Liver (tissue), 9 donors: ENCODE results near the gene ZNF548. TPM values are rescaled to one million over a fixed set of nuclear protein-coding genes. Genes with fewer than 3 reads are reported as not detected.

Source experiments
- DNase-seq: peaks from one replicate; pipeline ENCODE4 v3.0.0-alpha.2; 2017; ENCODE audit warnings: low spot score
- H3K27ac ChIP-seq, 2 donors: one replicate each; pipeline ENCODE4 v1.7.0; 2013; ENCODE audit warnings: inconsistent platforms in 2 of 2, low read length in 2 of 2, control low read depth in 1 of 2, low read depth in 1 of 2, mild to moderate bottlenecking in 1 of 2
- H3K27me3 ChIP-seq, 4 donors: one replicate each; pipeline versions ENCODE4 v1.6.1 to v1.7.0; 2013; ENCODE audit warnings: low read length in 3 of 4, inconsistent platforms in 1 of 4, mild to moderate bottlenecking in 1 of 4, moderate library complexity in 1 of 4; ENCODE audit not compliant: control insufficient read depth in 4 of 4, insufficient read depth in 4 of 4
- H3K36me3 ChIP-seq, 4 donors: one replicate each; pipeline versions ENCODE4 v1.6.1 to v1.7.0; 2013; ENCODE audit warnings: low read length in 3 of 4, mild to moderate bottlenecking in 3 of 4, low read depth in 1 of 4, moderate library complexity in 1 of 4; ENCODE audit not compliant: control insufficient read depth in 4 of 4, insufficient read depth in 3 of 4
- H3K4me1 ChIP-seq, 4 donors: one replicate each; pipeline versions ENCODE4 v1.6.1 to v1.7.0; 2013; ENCODE audit warnings: low read length in 3 of 4, mild to moderate bottlenecking in 3 of 4, moderate library complexity in 1 of 4; ENCODE audit not compliant: control insufficient read depth in 4 of 4, insufficient read depth in 4 of 4
- H3K4me3 ChIP-seq, 3 donors: one replicate each; pipeline versions ENCODE4 v1.6.1 to v1.7.0; 2013; ENCODE audit warnings: low read length in 3 of 3, control low read depth in 1 of 3, low read depth in 1 of 3, mild to moderate bottlenecking in 1 of 3
- H3K9ac ChIP-seq, 2 donors: one replicate each; pipeline ENCODE4 v1.7.0; 2013; ENCODE audit warnings: low read length in 2 of 2, mild to moderate bottlenecking in 2 of 2, moderate library complexity in 2 of 2, control low read depth in 1 of 2, low read depth in 1 of 2
- H3K9me3 ChIP-seq, 4 donors: one replicate each; pipeline versions ENCODE4 v1.6.1 to v1.7.0; 2013; ENCODE audit warnings: low read length in 3 of 4; ENCODE audit not compliant: control insufficient read depth in 4 of 4
- ATF3 ChIP-seq: IDR thresholded peaks from 2 replicates; pipeline ENCODE4 v1.6.1; 2016; ENCODE audit warnings: antibody characterized with exemption
- EGR1 ChIP-seq, 2 donors: IDR thresholded peaks; 2 replicates each; pipeline ENCODE4 v1.6.1; 2016 to 2018; ENCODE audit warnings: antibody characterized with exemption in 2 of 2, low read depth in 2 of 2
- FOXA1 ChIP-seq: IDR thresholded peaks from 2 replicates; pipeline ENCODE4 v1.6.1; 2016; ENCODE audit warnings: antibody characterized with exemption
- FOXA2 ChIP-seq: IDR thresholded peaks from 2 replicates; pipeline ENCODE4 v1.6.1; 2016; ENCODE audit warnings: antibody characterized with exemption
- GABPA ChIP-seq, 2 donors: IDR thresholded peaks in 1 of 2; conservative IDR thresholded peaks in 1 of 2; 2 replicates each; pipeline ENCODE4 v1.6.1; 2016; ENCODE audit warnings: antibody characterized with exemption in 2 of 2, mild to moderate bottlenecking in 1 of 2, moderate library complexity in 1 of 2
- HNF4A ChIP-seq, 2 donors: conservative IDR thresholded peaks; 2 replicates each; pipeline ENCODE4 v1.6.1; 2016; ENCODE audit warnings: antibody characterized with exemption in 2 of 2, mild to moderate bottlenecking in 2 of 2
- HNF4G ChIP-seq: IDR thresholded peaks from 2 replicates; pipeline ENCODE4 v1.6.1; 2016; ENCODE audit warnings: antibody characterized with exemption
- JUND ChIP-seq, 2 donors: IDR thresholded peaks; 2 replicates each; pipeline ENCODE4 v1.6.1; 2016; ENCODE audit warnings: antibody characterized with exemption in 2 of 2
- MAX ChIP-seq: IDR thresholded peaks from 2 replicates; pipeline ENCODE4 v1.6.1; 2016; ENCODE audit warnings: antibody characterized with exemption
- NR2F2 ChIP-seq: IDR thresholded peaks from 2 replicates; pipeline ENCODE4 v1.6.1; 2016; ENCODE audit warnings: antibody characterized with exemption
- RAD21 ChIP-seq, 2 donors: IDR thresholded peaks; 2 replicates each; pipeline ENCODE4 v1.6.1; 2016; ENCODE audit warnings: antibody characterized with exemption in 2 of 2, mild to moderate bottlenecking in 2 of 2
- RXRA ChIP-seq, 2 donors: IDR thresholded peaks; 2 replicates each; pipeline ENCODE4 v1.6.1; 2017 to 2018; ENCODE audit warnings: antibody characterized with exemption in 2 of 2, mild to moderate bottlenecking in 1 of 2
- SP1 ChIP-seq: IDR thresholded peaks from 2 replicates; pipeline ENCODE4 v1.6.1; 2018; ENCODE audit warnings: antibody characterized with exemption, mild to moderate bottlenecking
- TAF1 ChIP-seq: conservative IDR thresholded peaks from 2 replicates; pipeline ENCODE4 v1.6.1; 2016; ENCODE audit warnings: antibody characterized with exemption, mild to moderate bottlenecking
- YY1 ChIP-seq: IDR thresholded peaks from 2 replicates; pipeline ENCODE4 v1.6.1; 2016; ENCODE audit warnings: antibody characterized with exemption, mild to moderate bottlenecking
- ZBTB33 ChIP-seq: IDR thresholded peaks from 2 replicates; pipeline ENCODE4 v1.6.1; 2016; ENCODE audit warnings: antibody characterized with exemption
- WGBS: extraction: QIAGEN DNeasy Blood & Tissue Kit; methylation state at CpG from one replicate; pipeline ENCODE4 v1.1.7; 2013; 5-methylcytosine and 5-hydroxymethylcytosine counted together
- polyA plus RNA-seq, 2 donors: library from polyadenylated mRNA; stranded (reverse) in 1 of 2; unstranded in 1 of 2; fragments of 200-250 nt in 1 of 2; fragments of >200 nt in 1 of 2; fragmentation: Nextera tagmentation in 1 of 2; extraction: Ambion mirVana in 1 of 2; gene quantifications; one replicate each; pipeline versions ENCODE4 v1.2.1 to v1.2.3, GENCODE V29; 2013 to 2015
- total RNA-seq, 2 donors: library from RNA; depleted of rRNA; stranded (reverse); fragments of >200 nt; gene quantifications; one replicate each; pipeline ENCODE4 v1.2.3, GENCODE V29; 2014
- TF ChIP-seq, protein P1 (sequence below): fragments of 150-350 bp; IDR thresholded peaks from 2 replicates; pipeline ENCODE4 v1.5.1; 2017; ENCODE audit warnings: improper control_type of control experiment, low read depth, low read length; ENCODE audit not compliant: missing input control
- TF ChIP-seq, protein P2 (sequence below): IDR thresholded peaks from 2 replicates; pipeline ENCODE4 v1.6.1; 2016; ENCODE audit warnings: antibody characterized with exemption, mild to moderate bottlenecking
- donor health status: healthy.
- donor health status: healthy.
- donor health status: healthy.
- donor health status: healthy.
- donor health status: healthy.

The ZNF548 gene
- total and polyA plus RNA-seq, 4 donors = 1.8 to 13.9 (median 5.3) TPM

DNA sequence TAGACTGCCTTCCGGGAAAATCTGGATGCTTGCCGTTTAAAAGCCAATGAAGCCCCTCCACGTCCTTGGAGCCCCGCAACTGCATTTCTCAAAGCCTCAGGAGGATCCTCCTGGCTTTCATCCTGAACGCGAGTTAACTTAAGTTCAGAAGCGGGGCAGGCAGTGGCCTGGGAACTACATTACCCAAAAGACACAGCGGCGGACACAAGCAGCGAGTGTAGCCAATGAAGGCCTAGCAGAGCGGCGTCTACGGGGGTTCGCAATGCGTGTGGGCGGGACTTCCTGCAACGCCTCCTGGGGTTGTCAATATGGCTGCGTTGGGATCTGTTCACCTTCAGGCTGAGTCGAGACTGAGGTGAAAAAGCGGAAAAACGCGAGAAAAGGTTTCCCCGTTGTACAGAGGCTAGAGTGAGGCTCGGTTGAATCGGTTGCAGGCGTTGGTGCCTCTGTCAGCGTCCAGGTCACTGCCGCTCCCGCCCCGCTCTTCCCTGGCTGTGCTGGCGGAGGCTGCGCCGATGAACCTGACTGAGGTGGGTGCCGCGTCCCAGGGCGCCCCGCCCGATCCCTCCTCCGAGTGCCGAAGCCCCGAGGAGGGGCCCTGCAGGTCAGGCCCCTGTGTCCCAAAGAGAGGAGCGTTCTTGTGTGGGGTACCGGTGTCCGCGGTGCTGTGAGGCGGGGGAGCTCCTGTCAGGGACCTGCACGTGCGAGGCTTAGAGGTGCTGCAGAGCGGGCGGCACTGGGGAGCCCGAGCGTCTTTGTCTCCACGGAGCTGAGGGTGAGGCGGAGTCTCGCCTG lies 21.4 kb downstream of the ZNF548 start, which contains the start of gene ZNF17:
ZNF17 (plus strand) TSS at position 285 of the 795 bp plus-strand sequence. CDS start 2,455 bp downstream, outside the sequence.
- H3K36me3 ChIP-seq = peaks cover 4 to 21% (median 13%) of the 10 kb centered on the region in 4 donors
- peaks cover 9 to 18% (median 14%) of the 10 kb centered on the region in 4 donors for H3K9me3 ChIP-seq
- H3K4me3 ChIP-seq = peak within 1 kb of the TSS; percentile 91 to 97 (median 94)
- peak within 1 kb of the TSS; percentile 58 to 67 for H3K9ac ChIP-seq
- no peaks in the 10 kb centered on the region for H3K27me3 ChIP-seq
- under 1% methylated on average over 55 of the region's 55 CpGs for WGBS
- TF ChIP-seq FOXA2 = peak; percentile 77
- TF ChIP-seq JUND (IDR thresholded peaks at IDR 0.05) = no peak
- TF ChIP-seq HNF4G = no peak
- peak in 1 of 2 donors; percentile 39 for TF ChIP-seq EGR1 (IDR thresholded peaks at IDR 0.05; ENCODE audit: low read depth in 2 of 2)
- TF ChIP-seq, protein P1, sequence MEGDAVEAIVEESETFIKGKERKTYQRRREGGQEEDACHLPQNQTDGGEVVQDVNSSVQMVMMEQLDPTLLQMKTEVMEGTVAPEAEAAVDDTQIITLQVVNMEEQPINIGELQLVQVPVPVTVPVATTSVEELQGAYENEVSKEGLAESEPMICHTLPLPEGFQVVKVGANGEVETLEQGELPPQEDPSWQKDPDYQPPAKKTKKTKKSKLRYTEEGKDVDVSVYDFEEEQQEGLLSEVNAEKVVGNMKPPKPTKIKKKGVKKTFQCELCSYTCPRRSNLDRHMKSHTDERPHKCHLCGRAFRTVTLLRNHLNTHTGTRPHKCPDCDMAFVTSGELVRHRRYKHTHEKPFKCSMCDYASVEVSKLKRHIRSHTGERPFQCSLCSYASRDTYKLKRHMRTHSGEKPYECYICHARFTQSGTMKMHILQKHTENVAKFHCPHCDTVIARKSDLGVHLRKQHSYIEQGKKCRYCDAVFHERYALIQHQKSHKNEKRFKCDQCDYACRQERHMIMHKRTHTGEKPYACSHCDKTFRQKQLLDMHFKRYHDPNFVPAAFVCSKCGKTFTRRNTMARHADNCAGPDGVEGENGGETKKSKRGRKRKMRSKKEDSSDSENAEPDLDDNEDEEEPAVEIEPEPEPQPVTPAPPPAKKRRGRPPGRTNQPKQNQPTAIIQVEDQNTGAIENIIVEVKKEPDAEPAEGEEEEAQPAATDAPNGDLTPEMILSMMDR = no peak
- peak; percentile 15 for TF ChIP-seq MAX
- peak; percentile 98 for TF ChIP-seq YY1
- no peak for TF ChIP-seq HNF4A (conservative IDR thresholded peaks at IDR 0.05)
- no peak for TF ChIP-seq TAF1
- no peak for TF ChIP-seq NR2F2
- peak in 1 of 2 donors; percentile 51 for TF ChIP-seq RAD21 (IDR thresholded peaks at IDR 0.05)
- TF ChIP-seq ATF3 = no peak
- TF ChIP-seq SP1 = peak; percentile 53
- peak; percentile 73 to 97 for TF ChIP-seq GABPA (IDR thresholded peaks at IDR 0.05 in 1 of 2, conservative IDR thresholded peaks at IDR 0.05 in 1 of 2)
- TF ChIP-seq ZBTB33 = peak; percentile 63
- TF ChIP-seq, protein P2, sequence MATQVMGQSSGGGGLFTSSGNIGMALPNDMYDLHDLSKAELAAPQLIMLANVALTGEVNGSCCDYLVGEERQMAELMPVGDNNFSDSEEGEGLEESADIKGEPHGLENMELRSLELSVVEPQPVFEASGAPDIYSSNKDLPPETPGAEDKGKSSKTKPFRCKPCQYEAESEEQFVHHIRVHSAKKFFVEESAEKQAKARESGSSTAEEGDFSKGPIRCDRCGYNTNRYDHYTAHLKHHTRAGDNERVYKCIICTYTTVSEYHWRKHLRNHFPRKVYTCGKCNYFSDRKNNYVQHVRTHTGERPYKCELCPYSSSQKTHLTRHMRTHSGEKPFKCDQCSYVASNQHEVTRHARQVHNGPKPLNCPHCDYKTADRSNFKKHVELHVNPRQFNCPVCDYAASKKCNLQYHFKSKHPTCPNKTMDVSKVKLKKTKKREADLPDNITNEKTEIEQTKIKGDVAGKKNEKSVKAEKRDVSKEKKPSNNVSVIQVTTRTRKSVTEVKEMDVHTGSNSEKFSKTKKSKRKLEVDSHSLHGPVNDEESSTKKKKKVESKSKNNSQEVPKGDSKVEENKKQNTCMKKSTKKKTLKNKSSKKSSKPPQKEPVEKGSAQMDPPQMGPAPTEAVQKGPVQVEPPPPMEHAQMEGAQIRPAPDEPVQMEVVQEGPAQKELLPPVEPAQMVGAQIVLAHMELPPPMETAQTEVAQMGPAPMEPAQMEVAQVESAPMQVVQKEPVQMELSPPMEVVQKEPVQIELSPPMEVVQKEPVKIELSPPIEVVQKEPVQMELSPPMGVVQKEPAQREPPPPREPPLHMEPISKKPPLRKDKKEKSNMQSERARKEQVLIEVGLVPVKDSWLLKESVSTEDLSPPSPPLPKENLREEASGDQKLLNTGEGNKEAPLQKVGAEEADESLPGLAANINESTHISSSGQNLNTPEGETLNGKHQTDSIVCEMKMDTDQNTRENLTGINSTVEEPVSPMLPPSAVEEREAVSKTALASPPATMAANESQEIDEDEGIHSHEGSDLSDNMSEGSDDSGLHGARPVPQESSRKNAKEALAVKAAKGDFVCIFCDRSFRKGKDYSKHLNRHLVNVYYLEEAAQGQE = no peak
- peak; percentile 38 to 46 for TF ChIP-seq RXRA (IDR thresholded peaks at IDR 0.05)
- TF ChIP-seq FOXA1 = no peak
- peaks cover 6 to 17% (median 14%) of the 10 kb centered on the region in 4 donors for H3K4me1 ChIP-seq
- DNase-seq = peak; percentile 90
- H3K27ac ChIP-seq = no peak within 1 kb of the TSS
